ENCODE results near the gene C12orf43. TPM values are rescaled to one million over a fixed set of nuclear protein-coding genes. Genes with fewer than 3 reads are reported as not detected.

The C12orf43 gene
- total RNA-seq, 1 donor from 2014 or later = 21.2 TPM

DNA sequence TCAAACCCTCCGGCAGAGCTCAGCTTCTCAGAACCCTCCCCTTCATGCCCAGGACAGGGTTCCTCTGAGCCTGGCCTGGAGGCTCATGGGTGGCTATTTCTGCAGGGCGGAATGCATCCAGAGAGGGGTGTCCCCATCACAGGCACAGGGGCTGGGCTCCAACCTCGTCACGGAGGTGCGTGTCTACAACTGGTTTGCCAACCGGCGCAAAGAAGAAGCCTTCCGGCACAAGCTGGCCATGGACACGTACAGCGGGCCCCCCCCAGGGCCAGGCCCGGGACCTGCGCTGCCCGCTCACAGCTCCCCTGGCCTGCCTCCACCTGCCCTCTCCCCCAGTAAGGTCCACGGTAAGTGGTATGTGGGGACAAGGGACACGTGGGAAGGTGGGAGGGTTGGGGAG is 22.2 kb downstream of the C12orf43 start:
- H3K9me3 Mint-ChIP-seq = no peaks in the 10 kb centered on the region
- H3K4me3 Mint-ChIP-seq = no peak overlapping the region
- H3K36me3 Mint-ChIP-seq = no peaks in the 10 kb centered on the region
- no peak for DNase-seq (ENCODE audit: extremely low spot score, unreplicated experiment)
- peaks cover 25% of the 10 kb centered on the region for H3K27me3 Mint-ChIP-seq
- H3K27ac Mint-ChIP-seq = no peak overlapping the region
- H3K4me1 Mint-ChIP-seq (ENCODE audit: unreplicated experiment) = peaks cover 9% of the 10 kb centered on the region
- TF ChIP-seq, protein P1, sequence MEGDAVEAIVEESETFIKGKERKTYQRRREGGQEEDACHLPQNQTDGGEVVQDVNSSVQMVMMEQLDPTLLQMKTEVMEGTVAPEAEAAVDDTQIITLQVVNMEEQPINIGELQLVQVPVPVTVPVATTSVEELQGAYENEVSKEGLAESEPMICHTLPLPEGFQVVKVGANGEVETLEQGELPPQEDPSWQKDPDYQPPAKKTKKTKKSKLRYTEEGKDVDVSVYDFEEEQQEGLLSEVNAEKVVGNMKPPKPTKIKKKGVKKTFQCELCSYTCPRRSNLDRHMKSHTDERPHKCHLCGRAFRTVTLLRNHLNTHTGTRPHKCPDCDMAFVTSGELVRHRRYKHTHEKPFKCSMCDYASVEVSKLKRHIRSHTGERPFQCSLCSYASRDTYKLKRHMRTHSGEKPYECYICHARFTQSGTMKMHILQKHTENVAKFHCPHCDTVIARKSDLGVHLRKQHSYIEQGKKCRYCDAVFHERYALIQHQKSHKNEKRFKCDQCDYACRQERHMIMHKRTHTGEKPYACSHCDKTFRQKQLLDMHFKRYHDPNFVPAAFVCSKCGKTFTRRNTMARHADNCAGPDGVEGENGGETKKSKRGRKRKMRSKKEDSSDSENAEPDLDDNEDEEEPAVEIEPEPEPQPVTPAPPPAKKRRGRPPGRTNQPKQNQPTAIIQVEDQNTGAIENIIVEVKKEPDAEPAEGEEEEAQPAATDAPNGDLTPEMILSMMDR (conservative IDR thresholded peaks at IDR 0.05) = no peak

DNA sequence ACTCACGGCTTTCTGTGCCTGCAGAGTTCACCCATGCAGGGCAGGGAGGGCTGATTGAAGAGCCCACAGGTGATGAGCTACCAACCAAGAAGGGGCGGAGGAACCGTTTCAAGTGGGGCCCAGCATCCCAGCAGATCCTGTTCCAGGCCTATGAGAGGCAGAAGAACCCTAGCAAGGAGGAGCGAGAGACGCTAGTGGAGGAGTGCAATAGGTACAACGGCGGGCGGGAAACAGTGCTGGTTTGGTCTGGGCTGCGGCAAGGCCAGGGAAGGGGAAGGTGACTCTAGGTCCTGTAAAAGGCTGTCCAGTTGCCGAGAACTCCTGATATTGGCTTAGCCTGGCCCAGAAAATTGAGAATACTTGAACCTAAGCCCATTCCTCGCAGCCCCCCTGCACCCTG is 22.8 kb downstream of the C12orf43 start:
- no peak for DNase-seq (ENCODE audit: extremely low spot score, unreplicated experiment)
- Mint-ChIP-seq H3K36me3 (no peaks in the 10 kb centered on the region), H3K4me1 (ENCODE audit: unreplicated experiment) (peaks cover 7% of the 10 kb centered on the region), H3K4me3 (no peak overlapping the region), H3K27me3 (peaks cover 25% of the 10 kb centered on the region), H3K9me3 (no peaks in the 10 kb centered on the region), H3K27ac (no peak overlapping the region)
- TF ChIP-seq, protein P1 (conservative IDR thresholded peaks at IDR 0.05) = no peak

DNA sequence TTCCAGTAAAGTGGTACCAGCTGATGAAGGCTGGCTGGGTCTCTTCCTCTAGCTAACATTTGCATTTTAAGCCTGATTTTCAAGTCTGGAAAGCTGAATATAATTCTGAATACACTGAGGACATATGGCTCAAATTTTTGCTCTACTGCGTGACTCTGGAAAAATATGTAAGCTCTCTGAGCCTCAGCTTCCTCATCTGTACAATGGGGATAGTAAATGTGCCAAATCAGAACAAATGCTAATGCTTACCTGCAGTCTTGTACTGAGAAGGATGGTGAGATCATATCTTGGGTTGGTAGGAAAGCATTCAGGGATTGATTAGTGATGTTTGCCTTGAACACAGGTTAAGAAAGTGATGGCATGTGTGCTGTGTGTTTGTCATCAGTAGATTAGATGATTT is 23.3 kb downstream of the C12orf43 start:
- no peaks in the 10 kb centered on the region for H3K9me3 Mint-ChIP-seq
- no peak for DNase-seq (ENCODE audit: extremely low spot score, unreplicated experiment)
- H3K27ac Mint-ChIP-seq = no peak overlapping the region
- no peak overlapping the region for H3K4me3 Mint-ChIP-seq
- H3K4me1 Mint-ChIP-seq (ENCODE audit: unreplicated experiment) = peaks cover 4% of the 10 kb centered on the region
- TF ChIP-seq, protein P1 (conservative IDR thresholded peaks at IDR 0.05) = no peak
- H3K27me3 Mint-ChIP-seq = peaks cover 25% of the 10 kb centered on the region
- H3K36me3 Mint-ChIP-seq = no peaks in the 10 kb centered on the region

DNA sequence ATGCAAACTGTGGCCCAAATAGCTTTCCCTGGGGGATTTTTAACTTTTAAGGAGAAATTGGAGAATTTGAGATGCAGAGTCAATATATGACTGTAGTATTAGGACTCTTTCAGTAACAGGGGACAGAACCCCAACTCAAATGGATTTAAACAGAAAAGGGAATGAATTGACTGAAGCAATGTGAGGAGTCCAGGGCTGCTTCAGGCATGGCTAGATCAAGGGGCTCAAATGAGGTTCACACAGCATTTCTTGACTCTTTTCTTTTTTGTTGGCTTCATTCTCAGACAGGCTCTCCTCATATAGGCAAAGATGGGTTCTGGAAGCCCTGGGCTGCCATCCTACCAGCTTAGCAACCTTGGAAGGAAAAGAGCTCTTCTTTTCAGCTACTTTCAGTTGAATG is 24.3 kb downstream of the C12orf43 start:
- no peaks in the 10 kb centered on the region for H3K9me3 Mint-ChIP-seq
- TF ChIP-seq, protein P1 (conservative IDR thresholded peaks at IDR 0.05) = no peak
- H3K4me3 Mint-ChIP-seq = no peak overlapping the region
- H3K4me1 Mint-ChIP-seq (ENCODE audit: unreplicated experiment) = no peaks in the 10 kb centered on the region
- peaks cover 25% of the 10 kb centered on the region for H3K27me3 Mint-ChIP-seq
- no peaks in the 10 kb centered on the region for H3K36me3 Mint-ChIP-seq
- H3K27ac Mint-ChIP-seq = no peak overlapping the region
- no peak for DNase-seq (ENCODE audit: extremely low spot score, unreplicated experiment)

DNA sequence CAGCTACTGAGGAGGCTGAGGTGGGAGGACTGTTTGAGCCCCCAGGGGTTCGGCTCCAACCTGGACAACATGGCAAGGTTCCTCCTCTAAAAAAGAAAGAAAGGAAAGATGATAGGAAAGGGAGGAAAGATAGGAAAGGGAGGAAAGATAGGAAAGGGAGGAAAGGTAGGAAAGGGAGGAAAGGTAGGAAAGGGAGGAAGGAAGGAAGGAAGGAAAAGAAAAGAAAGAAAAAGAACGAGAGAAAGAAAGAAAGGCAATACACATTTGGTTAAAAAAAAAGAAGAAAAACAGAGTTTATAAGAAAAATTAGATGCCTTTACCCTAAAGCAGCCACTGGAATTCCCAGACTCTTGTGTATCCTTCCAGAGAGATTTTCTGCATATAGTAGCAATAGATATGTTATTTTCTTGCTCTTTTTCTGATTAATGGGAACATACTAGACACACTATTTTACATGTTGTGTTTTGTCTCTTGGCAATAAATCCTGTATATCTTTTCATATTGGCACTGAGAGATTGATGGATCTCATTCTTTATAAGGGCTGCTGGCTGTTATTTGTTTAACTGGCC is 25.7 kb downstream of the C12orf43 start:
- Mint-ChIP-seq H3K27me3 (peaks cover 22% of the 10 kb centered on the region), H3K36me3 (no peaks in the 10 kb centered on the region), H3K4me1 (ENCODE audit: unreplicated experiment) (no peaks in the 10 kb centered on the region), H3K27ac (no peak overlapping the region), H3K9me3 (no peaks in the 10 kb centered on the region), H3K4me3 (no peak overlapping the region)
- TF ChIP-seq, protein P1 (conservative IDR thresholded peaks at IDR 0.05) = no peak
- DNase-seq (ENCODE audit: extremely low spot score, unreplicated experiment) = no peak

DNA sequence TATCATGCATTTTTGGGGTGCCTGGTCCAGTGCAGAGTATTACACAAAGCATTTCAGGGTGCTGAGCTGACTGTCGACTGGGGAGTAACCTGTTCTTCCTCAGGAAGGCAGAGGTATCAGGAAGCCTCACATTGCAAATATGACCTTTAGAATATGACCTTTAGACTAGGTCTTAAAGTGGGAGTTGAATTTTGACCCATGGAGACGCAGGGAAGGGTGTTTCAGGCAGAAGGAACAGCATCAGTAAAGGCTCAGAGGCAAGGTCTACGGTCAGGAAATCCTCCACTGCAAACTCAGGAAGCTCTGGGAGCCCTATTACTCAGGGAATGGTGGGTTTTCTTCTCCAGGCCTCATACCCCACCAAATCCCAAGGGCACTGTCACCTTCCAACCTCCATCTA is 26.6 kb downstream of the C12orf43 start:
- TF ChIP-seq, protein P1 (conservative IDR thresholded peaks at IDR 0.05) = no peak
- no peaks in the 10 kb centered on the region for H3K36me3 Mint-ChIP-seq
- no peak overlapping the region for H3K4me3 Mint-ChIP-seq
- H3K4me1 Mint-ChIP-seq (ENCODE audit: unreplicated experiment) = no peaks in the 10 kb centered on the region
- H3K9me3 Mint-ChIP-seq = no peaks in the 10 kb centered on the region
- no peak for DNase-seq (ENCODE audit: extremely low spot score, unreplicated experiment)
- no peak overlapping the region for H3K27ac Mint-ChIP-seq
- H3K27me3 Mint-ChIP-seq = peaks cover 13% of the 10 kb centered on the region
